HG02884 (cell line): ENCODE results near the gene PCDH9.

Experiments used
- ATAC-seq: cut with Tn5 transposase; IDR thresholded peaks from one replicate; pipeline ENCODE4 v1.9.1; 2021; ENCODE audit warnings: mild to moderate bottlenecking, moderate library complexity; ENCODE audit not compliant: unreplicated experiment

PCDH9 gene

GRCh38 chr13:66992719-66993118 is 237.4 kb downstream of the PCDH9 start:
- no peak for ATAC-seq

- no peak for ATAC-seq
These were observed 238.0 kb downstream of the PCDH9 start for GRCh38 chr13:66992183-66992582.

- no peak for ATAC-seq
These were observed 245.9 kb downstream of the PCDH9 start for GRCh38 chr13:66984241-66984640.

GRCh38 chr13:66981912-66982311 is 248.2 kb downstream of the PCDH9 start:
- no peak for ATAC-seq

- ATAC-seq: no peak
These were observed 253.0 kb downstream of the PCDH9 start for GRCh38 chr13:66977161-66977560.

GRCh38 chr13:66974889-66975288 is 255.2 kb downstream of the PCDH9 start:
- ATAC-seq: no peak

GRCh38 chr13:66974174-66974573 is 256.0 kb downstream of the PCDH9 start:
- ATAC-seq: no peak

- no peak for ATAC-seq
These were observed 257.5 kb downstream of the PCDH9 start for GRCh38 chr13:66972659-66973058.

- ATAC-seq: no peak
These were observed 259.1 kb downstream of the PCDH9 start for GRCh38 chr13:66971004-66971403.

GRCh38 chr13:66969291-66969690 is 260.8 kb downstream of the PCDH9 start:
- no peak for ATAC-seq

- no peak for ATAC-seq
These were observed 262.1 kb downstream of the PCDH9 start for GRCh38 chr13:66967811-66968597.

- no peak for ATAC-seq
These were observed 265.0 kb downstream of the PCDH9 start for GRCh38 chr13:66965181-66965580.

GRCh38 chr13:66962953-66963352 is 267.2 kb downstream of the PCDH9 start:
- ATAC-seq: no peak

GRCh38 chr13:66958611-66959010 is 271.5 kb downstream of the PCDH9 start:
- ATAC-seq: no peak

- ATAC-seq: no peak
These were observed 277.6 kb downstream of the PCDH9 start for GRCh38 chr13:66952507-66952906.

GRCh38 chr13:66951426-66951825 is 278.7 kb downstream of the PCDH9 start:
- no peak for ATAC-seq

GRCh38 chr13:66950666-66951065 is 279.5 kb downstream of the PCDH9 start:
- no peak for ATAC-seq

- no peak for ATAC-seq
These were observed 281.2 kb downstream of the PCDH9 start for GRCh38 chr13:66948910-66949309.

GRCh38 chr13:66943530-66943929 is 286.6 kb downstream of the PCDH9 start:
- ATAC-seq: no peak

- ATAC-seq: no peak
These were observed 290.0 kb downstream of the PCDH9 start for GRCh38 chr13:66940113-66940512.

GRCh38 chr13:66937423-66937822 is 292.7 kb downstream of the PCDH9 start:
- ATAC-seq: no peak

- ATAC-seq: no peak
These were observed 296.1 kb downstream of the PCDH9 start for GRCh38 chr13:66933994-66934393.

GRCh38 chr13:66933527-66933926 is 296.6 kb downstream of the PCDH9 start:
- no peak for ATAC-seq
